ENCODE data around the gene KRT6B.

Gene KRT6B

GRCh38 chr12:52480073-52480472, 28.1 kb upstream of the KRT6B start:
- no peak for TF ChIP-seq TCF12 (IDR thresholded peaks at IDR 0.05; ENCODE audit: low read depth)
- TF ChIP-seq ZBTB7A (IDR thresholded peaks at IDR 0.05; ENCODE audit: low read depth) = no peak
- TF ChIP-seq, protein P1, sequence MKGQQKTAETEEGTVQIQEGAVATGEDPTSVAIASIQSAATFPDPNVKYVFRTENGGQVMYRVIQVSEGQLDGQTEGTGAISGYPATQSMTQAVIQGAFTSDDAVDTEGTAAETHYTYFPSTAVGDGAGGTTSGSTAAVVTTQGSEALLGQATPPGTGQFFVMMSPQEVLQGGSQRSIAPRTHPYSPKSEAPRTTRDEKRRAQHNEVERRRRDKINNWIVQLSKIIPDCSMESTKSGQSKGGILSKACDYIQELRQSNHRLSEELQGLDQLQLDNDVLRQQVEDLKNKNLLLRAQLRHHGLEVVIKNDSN (IDR thresholded peaks at IDR 0.05) = no peak
- no peak for TF ChIP-seq FOXM1 (IDR thresholded peaks at IDR 0.05; ENCODE audit: borderline replicate concordance, low read depth)
- no peak for TF ChIP-seq TAF1 (IDR thresholded peaks at IDR 0.05; ENCODE audit: low read depth)
- TF ChIP-seq TEAD4 (IDR thresholded peaks at IDR 0.05) = no peak
- TF ChIP-seq CEBPB (IDR thresholded peaks at IDR 0.05) = no peak
- no peak for TF ChIP-seq RAD21 (IDR thresholded peaks at IDR 0.05; ENCODE audit: low read depth)
- TF ChIP-seq, protein P2, sequence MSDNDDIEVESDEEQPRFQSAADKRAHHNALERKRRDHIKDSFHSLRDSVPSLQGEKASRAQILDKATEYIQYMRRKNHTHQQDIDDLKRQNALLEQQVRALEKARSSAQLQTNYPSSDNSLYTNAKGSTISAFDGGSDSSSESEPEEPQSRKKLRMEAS (IDR thresholded peaks at IDR 0.05) = no peak
- TF ChIP-seq EGR1 (IDR thresholded peaks at IDR 0.05) = no peak
- TF ChIP-seq CREB1 (IDR thresholded peaks at IDR 0.05; ENCODE audit: low read depth) = no peak
- TF ChIP-seq NFIC (IDR thresholded peaks at IDR 0.05) = no peak
- TF ChIP-seq, protein P3, sequence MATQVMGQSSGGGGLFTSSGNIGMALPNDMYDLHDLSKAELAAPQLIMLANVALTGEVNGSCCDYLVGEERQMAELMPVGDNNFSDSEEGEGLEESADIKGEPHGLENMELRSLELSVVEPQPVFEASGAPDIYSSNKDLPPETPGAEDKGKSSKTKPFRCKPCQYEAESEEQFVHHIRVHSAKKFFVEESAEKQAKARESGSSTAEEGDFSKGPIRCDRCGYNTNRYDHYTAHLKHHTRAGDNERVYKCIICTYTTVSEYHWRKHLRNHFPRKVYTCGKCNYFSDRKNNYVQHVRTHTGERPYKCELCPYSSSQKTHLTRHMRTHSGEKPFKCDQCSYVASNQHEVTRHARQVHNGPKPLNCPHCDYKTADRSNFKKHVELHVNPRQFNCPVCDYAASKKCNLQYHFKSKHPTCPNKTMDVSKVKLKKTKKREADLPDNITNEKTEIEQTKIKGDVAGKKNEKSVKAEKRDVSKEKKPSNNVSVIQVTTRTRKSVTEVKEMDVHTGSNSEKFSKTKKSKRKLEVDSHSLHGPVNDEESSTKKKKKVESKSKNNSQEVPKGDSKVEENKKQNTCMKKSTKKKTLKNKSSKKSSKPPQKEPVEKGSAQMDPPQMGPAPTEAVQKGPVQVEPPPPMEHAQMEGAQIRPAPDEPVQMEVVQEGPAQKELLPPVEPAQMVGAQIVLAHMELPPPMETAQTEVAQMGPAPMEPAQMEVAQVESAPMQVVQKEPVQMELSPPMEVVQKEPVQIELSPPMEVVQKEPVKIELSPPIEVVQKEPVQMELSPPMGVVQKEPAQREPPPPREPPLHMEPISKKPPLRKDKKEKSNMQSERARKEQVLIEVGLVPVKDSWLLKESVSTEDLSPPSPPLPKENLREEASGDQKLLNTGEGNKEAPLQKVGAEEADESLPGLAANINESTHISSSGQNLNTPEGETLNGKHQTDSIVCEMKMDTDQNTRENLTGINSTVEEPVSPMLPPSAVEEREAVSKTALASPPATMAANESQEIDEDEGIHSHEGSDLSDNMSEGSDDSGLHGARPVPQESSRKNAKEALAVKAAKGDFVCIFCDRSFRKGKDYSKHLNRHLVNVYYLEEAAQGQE (IDR thresholded peaks at IDR 0.05; ENCODE audit: low read depth) = no peak
- no peak for TF ChIP-seq YY1 (IDR thresholded peaks at IDR 0.05; ENCODE audit: low read depth)
- TF ChIP-seq EP300 (IDR thresholded peaks at IDR 0.05; ENCODE audit: borderline replicate concordance) = no peak

DNA sequence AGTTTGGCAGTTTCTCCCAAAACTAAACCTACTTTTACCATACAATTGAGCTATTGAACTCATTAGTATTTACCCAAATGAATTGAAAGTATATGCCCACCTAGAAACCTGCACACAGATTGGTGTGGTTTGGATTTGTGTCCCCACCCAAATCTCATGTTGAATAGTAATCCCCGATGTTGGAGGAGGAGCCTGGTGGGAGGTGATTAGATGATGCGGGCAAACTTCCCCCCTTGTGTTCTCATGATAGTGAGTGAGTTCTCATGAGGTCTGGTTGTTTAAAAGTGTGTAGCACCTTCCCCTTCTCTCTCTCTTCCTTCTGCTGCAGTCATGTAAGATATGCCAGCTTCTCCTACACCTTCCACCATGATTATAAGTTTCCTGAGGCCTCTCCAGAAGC, 25.7 kb upstream of the KRT6B start:
- TF ChIP-seq TEAD4 (IDR thresholded peaks at IDR 0.05) = no peak
- no peak for TF ChIP-seq YY1 (IDR thresholded peaks at IDR 0.05; ENCODE audit: low read depth)
- TF ChIP-seq, protein P1 (IDR thresholded peaks at IDR 0.05) = no peak
- TF ChIP-seq CREB1 (IDR thresholded peaks at IDR 0.05; ENCODE audit: low read depth) = no peak
- TF ChIP-seq, protein P2 (IDR thresholded peaks at IDR 0.05) = no peak
- no peak for TF ChIP-seq TCF12 (IDR thresholded peaks at IDR 0.05; ENCODE audit: low read depth)
- TF ChIP-seq EP300 (IDR thresholded peaks at IDR 0.05; ENCODE audit: borderline replicate concordance) = no peak
- TF ChIP-seq, protein P3 (IDR thresholded peaks at IDR 0.05; ENCODE audit: low read depth) = no peak
- no peak for TF ChIP-seq NFIC (IDR thresholded peaks at IDR 0.05)
- TF ChIP-seq TAF1 (IDR thresholded peaks at IDR 0.05; ENCODE audit: low read depth) = no peak
- no peak for TF ChIP-seq FOXM1 (IDR thresholded peaks at IDR 0.05; ENCODE audit: borderline replicate concordance, low read depth)

DNA sequence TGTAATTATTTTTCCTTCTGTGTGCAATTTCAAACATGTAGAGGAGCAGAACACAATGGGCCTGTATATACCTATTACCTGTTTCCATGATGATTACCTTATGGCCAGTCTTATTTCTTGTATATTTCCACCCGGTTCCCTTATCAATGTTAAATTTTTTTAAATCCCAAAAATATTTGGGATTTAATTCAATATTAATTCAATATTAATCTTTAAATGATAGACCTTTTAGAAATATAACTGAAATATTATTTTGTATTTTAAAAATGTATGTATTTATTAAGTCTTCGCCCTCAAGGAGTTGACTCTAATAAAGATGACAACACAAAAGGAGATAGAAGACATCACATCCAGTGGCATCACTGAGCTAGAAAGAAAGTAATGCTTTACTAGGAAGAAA, 22.3 kb upstream of the KRT6B start:
- TF ChIP-seq NFIC (IDR thresholded peaks at IDR 0.05) (no peak), YY1 (IDR thresholded peaks at IDR 0.05; ENCODE audit: low read depth) (no peak), FOXM1 (IDR thresholded peaks at IDR 0.05; ENCODE audit: borderline replicate concordance, low read depth) (no peak), RAD21 (IDR thresholded peaks at IDR 0.05; ENCODE audit: low read depth) (no peak), EGR1 (IDR thresholded peaks at IDR 0.05) (no peak), ZBTB7A (IDR thresholded peaks at IDR 0.05; ENCODE audit: low read depth) (no peak)
- TF ChIP-seq, protein P2 (IDR thresholded peaks at IDR 0.05) = no peak
- TF ChIP-seq, protein P3 (IDR thresholded peaks at IDR 0.05; ENCODE audit: low read depth) = no peak

GRCh38 chr12:52473768-52474167, 21.8 kb upstream of the KRT6B start, which contains the start of gene KRT6C:
KRT6C (minus strand) TSS chr12:52473805; CDS start chr12:52473737, 68 bp downstream.
- TF ChIP-seq, protein P1 (IDR thresholded peaks at IDR 0.05) = no peak
- TF ChIP-seq EP300 (IDR thresholded peaks at IDR 0.05; ENCODE audit: borderline replicate concordance) (no peak), CREB1 (IDR thresholded peaks at IDR 0.05; ENCODE audit: low read depth) (no peak), NFIC (IDR thresholded peaks at IDR 0.05) (no peak), ZBTB7A (IDR thresholded peaks at IDR 0.05; ENCODE audit: low read depth) (no peak)
- TF ChIP-seq, protein P2 (IDR thresholded peaks at IDR 0.05) = no peak
